ENCODE results near the gene OR4F6.

The OR4F6 gene

DNA sequence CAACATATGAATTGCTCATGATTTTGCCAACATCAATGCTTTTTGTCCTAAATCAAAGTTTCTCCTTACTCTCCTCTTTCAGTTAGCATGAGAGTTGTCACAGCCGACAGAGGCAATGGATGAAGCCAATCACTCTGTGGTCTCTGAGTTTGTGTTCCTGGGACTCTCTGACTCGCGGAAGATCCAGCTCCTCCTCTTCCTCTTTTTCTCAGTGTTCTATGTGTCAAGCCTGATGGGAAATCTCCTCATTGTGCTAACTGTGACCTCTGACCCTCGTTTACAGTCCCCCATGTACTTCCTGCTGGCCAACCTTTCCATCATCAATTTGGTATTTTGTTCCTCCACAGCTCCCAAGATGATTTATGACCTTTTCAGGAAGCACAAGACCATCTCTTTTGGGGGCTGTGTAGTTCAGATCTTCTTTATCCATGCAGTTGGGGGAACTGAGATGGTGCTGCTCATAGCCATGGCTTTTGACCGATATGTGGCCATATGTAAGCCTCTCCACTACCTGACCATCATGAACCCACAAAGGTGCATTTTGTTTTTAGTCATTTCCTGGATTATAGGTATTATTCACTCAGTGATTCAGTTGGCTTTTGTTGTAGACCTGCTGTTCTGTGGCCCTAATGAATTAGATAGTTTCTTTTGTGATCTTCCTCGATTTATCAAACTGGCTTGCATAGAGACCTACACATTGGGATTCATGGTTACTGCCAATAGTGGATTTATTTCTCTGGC lies 2.5 kb downstream of the OR4F6 start:
- DNase-seq, result no peak

DNA sequence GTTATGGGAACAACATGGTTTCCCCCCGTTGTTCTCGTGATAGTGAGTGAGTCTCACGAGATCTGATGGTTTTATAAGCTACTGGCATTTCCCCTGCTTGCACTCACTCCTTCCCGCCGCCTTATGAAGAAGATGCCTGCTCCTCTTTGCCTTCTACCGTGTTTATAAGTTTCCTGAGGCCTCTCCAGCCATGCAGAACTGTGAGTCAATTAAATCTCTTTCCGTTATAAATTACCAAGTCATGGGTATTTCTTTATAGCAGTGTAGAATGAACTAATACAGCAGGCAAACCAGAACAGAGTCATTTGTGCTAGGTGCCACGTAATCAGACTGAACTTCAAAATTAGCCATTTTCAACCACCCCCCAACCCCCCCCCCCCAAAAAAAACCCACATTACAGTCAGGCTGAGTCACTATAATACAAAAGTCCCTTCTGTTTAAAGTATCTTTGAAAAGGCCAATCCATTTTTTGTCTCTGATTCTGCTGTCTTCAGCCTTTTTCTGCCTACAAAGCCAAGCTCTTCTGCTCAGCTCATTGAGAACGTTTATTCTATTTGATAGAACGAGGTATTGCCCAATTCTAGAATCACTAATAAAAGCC lies 4.1 kb downstream of the OR4F6 start:
- no peak for DNase-seq

DNA sequence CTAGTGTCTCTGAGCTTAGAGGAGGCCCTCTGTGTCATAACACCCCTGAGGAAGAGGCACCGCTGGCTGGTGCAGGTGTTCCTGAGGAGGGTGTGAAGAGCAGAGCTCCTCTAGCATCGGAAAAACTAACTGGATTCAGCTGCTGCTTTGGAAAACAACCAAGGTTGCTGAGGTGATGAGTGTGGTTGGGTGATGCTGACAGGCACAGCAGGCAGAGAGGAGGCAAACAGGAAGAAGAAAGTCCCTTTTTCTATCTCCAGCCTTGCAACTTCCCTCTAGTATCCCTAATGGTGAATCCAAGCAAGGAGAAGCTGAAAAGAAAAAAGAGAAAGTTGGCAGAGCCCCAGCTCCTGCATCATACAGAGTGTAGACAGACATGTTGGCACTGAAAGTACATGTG lies 4.9 kb downstream of the OR4F6 start:
- DNase-seq, result no peak

DNA sequence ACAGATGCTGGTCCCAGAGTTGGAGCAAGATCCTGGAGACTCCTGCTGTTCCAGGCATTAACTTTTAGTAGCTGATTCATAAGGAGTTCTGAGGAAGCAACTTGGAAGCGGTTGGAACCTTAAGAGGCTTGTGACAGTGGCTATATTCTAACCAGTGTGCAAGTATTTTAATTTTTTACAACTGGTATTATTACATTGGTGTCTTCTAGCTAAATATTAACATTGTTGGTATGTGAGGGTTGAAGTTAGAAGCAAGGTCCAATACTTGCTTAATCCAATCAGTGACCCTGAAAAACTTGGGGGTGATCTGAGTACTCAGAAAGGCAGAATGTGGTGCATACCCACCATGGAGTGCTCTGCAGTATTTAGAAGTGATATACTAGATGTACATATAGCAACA lies 7.1 kb downstream of the OR4F6 start:
- DNase-seq, result no peak

DNA sequence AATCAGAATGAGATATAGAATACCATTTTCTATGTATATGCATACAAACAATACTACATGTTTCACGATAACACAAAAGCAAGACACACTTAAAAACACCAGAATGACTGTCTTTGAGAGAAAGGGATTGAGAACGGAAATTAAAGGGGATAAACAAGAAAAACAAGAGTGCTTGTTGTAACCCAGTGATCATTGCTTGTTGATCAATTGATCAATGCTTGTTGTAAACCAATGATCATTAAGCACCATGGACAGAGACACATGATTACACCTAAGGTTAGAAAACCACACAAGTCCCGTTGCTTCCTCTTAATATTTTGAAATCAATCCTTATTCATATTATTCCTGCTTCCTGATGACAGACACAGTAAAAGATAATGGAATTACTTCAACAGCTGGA lies 7.6 kb downstream of the OR4F6 start:
- no peak for DNase-seq

DNA sequence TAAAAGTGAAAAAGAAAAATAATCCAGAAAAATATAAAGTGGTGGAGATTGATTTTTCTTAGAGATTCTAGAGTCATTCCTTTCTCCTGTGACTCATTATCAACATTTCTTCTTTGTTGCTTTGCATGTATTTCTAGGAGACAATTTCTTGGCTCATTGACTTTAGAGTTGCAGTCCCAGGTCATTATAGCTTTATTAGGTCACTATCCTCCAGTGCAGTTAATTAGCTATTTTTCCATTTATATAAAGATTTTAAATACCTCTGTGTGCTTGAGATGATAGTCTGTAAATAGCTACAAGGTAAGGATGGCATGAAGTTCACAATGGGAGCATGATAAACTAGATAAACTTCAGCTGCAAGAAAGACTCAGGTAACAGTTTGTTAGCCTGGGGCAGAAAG lies 8.6 kb downstream of the OR4F6 start, which contains the start of gene OR4F15:
TSS of gene OR4F15 (plus strand) at position 301 of the 400 bp plus-strand sequence. CDS start 5,985 bp downstream, outside the sequence.
- no peak for DNase-seq

DNA sequence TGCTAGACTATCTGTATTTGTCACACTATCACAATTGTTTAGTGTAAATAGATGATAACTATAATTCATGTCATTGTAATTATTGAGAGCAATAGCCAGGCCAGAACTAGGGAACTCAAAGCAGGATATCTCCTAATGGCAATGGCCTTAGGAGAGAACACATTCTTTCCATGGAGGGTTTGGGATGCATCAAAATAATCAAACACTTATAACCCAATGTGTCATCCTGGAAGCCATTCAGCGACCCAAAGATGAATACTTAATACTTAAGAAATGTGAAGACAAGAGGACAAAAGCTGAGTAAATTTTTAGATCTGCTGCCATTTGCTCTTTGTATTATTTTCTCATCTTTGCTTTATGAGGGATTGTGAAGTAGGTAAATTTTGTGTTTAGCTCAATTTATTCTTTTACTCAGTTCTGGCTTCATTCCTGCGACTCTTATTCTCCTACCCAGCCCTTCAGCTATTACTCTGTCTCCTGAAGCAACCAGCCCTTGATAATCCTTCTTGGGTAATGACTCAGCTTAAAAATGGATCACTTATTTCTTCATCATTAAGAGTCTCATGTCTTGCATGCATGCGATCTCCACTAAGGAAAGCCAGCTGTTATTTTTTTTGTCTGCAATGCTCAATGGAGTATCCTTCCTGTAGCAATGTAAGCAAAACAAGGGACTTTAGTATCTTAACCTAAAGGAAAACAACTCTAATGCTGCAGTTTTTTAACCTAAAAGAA lies 10.7 kb downstream of the OR4F6 start:
- no peak for DNase-seq

DNA sequence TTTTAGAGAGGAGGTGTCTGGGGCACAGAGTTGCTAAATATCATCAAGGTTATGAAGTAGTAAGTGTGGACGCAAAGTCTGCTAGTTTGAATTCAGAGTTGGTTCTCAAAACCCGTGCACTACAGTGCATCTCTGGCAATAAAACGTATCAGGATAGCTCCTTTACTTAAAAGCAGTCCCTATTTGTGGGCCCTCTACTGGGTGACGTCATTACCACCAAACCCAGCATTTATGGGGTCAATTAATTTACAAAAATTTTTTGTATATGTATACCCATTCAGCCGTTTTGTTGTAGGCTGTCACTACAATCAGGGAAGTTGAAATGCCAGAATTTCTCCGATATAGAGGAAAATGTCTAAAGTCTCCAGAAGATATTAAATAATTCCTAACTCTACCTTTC lies 17.5 kb downstream of the OR4F6 start:
- DNase-seq, result no peak

DNA sequence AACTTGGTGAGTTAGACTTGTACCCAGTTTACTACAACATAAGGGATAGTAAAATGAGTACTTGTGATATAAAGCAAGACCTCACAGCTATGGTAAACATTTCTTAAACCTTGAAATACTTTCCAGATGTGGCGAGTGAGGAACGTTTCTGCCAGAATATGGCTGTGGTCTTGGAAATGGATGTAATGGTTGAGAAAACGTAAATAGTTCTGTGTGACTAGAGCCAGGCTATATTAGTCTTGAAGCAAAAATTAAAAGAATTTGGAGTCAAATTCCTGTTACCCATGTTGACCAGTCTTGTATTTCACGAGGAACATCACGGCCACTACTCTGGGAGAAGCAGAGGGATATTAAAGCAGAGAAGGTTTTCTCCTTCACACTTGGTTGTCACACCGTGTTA lies 23.9 kb downstream of the OR4F6 start:
- DNase-seq, result no peak

DNA sequence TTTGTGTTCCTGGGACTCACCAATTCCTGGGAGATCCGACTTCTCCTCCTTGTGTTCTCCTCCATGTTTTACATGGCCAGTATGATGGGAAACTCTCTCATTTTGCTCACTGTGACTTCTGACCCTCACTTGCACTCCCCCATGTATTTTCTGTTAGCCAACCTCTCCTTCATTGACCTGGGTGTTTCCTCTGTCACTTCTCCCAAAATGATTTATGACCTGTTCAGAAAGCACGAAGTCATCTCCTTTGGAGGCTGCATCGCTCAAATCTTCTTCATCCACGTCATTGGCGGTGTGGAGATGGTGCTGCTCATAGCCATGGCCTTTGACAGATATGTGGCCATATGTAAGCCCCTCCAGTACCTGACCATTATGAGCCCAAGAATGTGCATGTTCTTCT lies 25.5 kb downstream of the OR4F6 start:
- DNase-seq, result no peak

DNA sequence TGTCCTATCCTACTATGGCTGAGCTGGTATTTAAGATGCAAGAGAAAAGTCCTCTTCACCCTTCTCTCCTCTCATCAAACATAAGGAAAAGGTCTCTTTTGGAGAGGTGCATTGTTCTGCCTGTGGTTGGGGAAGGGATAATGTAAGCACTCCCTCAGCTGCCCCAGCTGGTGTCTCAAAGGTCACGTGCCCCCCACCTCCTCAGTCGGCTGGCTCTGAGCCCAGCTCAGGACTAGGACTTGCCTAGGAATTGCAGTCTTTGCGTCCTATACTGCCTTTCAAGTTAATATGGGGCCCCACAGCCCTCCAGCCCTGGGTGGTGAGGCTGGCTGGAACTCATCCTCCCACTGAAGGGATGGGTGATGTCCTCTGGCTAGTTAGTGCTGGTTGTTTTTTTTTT lies 38.3 kb downstream of the OR4F6 start:
- DNase-seq, result no peak

DNA sequence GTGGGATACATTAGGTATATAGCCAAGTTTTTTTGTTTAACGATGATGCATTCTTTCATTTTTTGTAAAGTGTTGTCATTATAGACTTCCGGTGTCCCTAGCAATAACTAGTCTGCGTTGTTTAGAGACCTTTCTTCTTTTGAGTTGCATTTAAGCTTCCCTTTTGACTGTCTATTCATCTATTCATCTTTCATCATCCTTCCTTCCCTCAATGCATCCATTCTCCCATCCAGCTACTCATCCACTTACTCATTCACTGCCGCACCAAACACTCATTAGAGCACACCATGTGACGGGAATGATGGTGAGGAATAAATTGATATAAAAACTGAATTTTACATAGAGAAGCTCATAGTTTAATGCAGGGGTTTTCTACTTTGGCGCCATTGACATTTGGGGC lies 41.6 kb downstream of the OR4F6 start:
- no peak for DNase-seq

DNA sequence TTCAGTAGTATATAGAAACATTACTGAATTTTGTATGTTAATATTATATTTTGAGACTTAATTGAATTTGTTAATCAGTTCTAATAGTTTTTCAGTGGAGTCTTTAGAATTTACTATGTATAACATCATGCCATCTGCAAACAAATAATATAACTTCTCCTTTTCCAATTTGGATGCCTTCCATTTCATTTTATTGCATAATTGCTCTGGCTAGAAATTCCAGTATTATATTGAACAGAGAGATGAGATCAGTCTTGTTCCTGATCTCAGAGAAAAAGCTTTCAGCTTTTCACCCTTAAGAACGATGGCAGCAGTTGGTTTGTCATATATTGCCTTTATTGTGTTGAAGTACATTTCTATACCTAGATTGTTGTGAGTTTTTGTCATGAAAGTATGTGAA lies 49.0 kb downstream of the OR4F6 start:
- DNase-seq, result no peak
